ENCODE data around the gene TNIP2. TPM values are rescaled to one million over a fixed set of nuclear protein-coding genes. Genes with fewer than 3 reads are reported as not detected.

The TNIP2 gene
- polyA plus RNA-seq, 1 donor = 19.0 TPM

GRCh38 chr4:2714918-2715317 is 41.2 kb downstream of the TNIP2 start:
- no peak for DNase-seq

- peak; percentile 52 for DNase-seq
These were observed 41.9 kb downstream of the TNIP2 start for GRCh38 chr4:2714061-2714770.

- DNase-seq = no peak
These were observed 42.8 kb downstream of the TNIP2 start for GRCh38 chr4:2713337-2713736.

- no peak for DNase-seq
These were observed 43.8 kb downstream of the TNIP2 start for GRCh38 chr4:2712261-2712842.

- DNase-seq = no peak
These were observed 53.4 kb downstream of the TNIP2 start for GRCh38 chr4:2702770-2703169.

GRCh38 chr4:2702361-2702760 is 53.8 kb downstream of the TNIP2 start:
- no peak for DNase-seq

- DNase-seq = no peak
These were observed 56.1 kb downstream of the TNIP2 start for GRCh38 chr4:2700031-2700430.

- no peak for DNase-seq
These were observed 56.6 kb downstream of the TNIP2 start for GRCh38 chr4:2699534-2699933.

- DNase-seq = no peak
These were observed 57.1 kb downstream of the TNIP2 start for GRCh38 chr4:2698951-2699505.

GRCh38 chr4:2698504-2698903 is 57.6 kb downstream of the TNIP2 start:
- no peak for DNase-seq

- DNase-seq = no peak
These were observed 58.1 kb downstream of the TNIP2 start for GRCh38 chr4:2697995-2698414.

GRCh38 chr4:2696423-2696822 is 59.7 kb downstream of the TNIP2 start:
- DNase-seq = no peak

- no peak for DNase-seq
These were observed 60.6 kb downstream of the TNIP2 start for GRCh38 chr4:2695346-2696060.

GRCh38 chr4:2694691-2695090 is 61.4 kb downstream of the TNIP2 start:
- no peak for DNase-seq

- DNase-seq = no peak
These were observed 64.1 kb downstream of the TNIP2 start for GRCh38 chr4:2691952-2692435.

Other genes starting within 250 kb of the TNIP2 start
- gene FAM193A, start 219.7 kb downstream of the TNIP2 start, polyA plus RNA-seq (ENCODE audit: insufficient read length) = 23.6 TPM
- gene SH3BP2, start 36.7 kb upstream of the TNIP2 start, polyA plus RNA-seq (ENCODE audit: insufficient read length) = 41.3 TPM
- 205 TPM for gene ADD1, start 87.5 kb upstream of the TNIP2 start, polyA plus RNA-seq (ENCODE audit: insufficient read length)
- gene NOP14, start 207.1 kb upstream of the TNIP2 start, polyA plus RNA-seq (ENCODE audit: insufficient read length) = 27.0 TPM
- 11.2 TPM for gene GRK4, start 207.2 kb upstream of the TNIP2 start, polyA plus RNA-seq (ENCODE audit: insufficient read length)